Astrocyte (in vitro differentiated cells and primary cell): ENCODE results near the gene TENM4. TPM values are rescaled to one million over a fixed set of nuclear protein-coding genes. Genes with fewer than 3 reads are reported as not detected.

Experiments used
- DNase-seq: peaks from one replicate; pipeline ENCODE4 v3.0.0-alpha.2; 2010; ENCODE audit warnings: low read depth
- FAIRE-seq: peaks from 2 replicates; lab custom pipeline; 2011; peaks lifted over from hg19 to GRCh38; lab: Jason Lieb, UNC
- H2AFZ ChIP-seq: 2 replicates; pipeline ENCODE4 v1.6.0; 2012; ENCODE audit warnings: low read depth, low read length, inconsistent platforms
- H3K27ac ChIP-seq: 2 replicates; pipeline ENCODE4 v1.5.1; 2011; ENCODE audit warnings: low read depth, low read length, inconsistent platforms
- H3K27me3 ChIP-seq: 2 replicates; pipeline ENCODE4 v1.6.0; 2011; ENCODE audit warnings: low read length, inconsistent platforms; ENCODE audit not compliant: insufficient read depth
- H3K36me3 ChIP-seq: 2 replicates; pipeline ENCODE4 v1.5.1; 2011; ENCODE audit warnings: low read length, inconsistent platforms; ENCODE audit not compliant: insufficient read depth
- H3K4me1 ChIP-seq: 2 replicates; pipeline ENCODE4 v1.5.1; 2011; ENCODE audit warnings: low read length, inconsistent platforms; ENCODE audit not compliant: insufficient read depth
- H3K4me2 ChIP-seq: 2 replicates; pipeline ENCODE4 v1.6.0; 2012; ENCODE audit warnings: low read length, inconsistent platforms
- H3K4me3 ChIP-seq: 2 replicates; pipeline ENCODE4 v1.5.1; 2011; ENCODE audit warnings: low read depth, mild to moderate bottlenecking, low read length, inconsistent platforms; ENCODE audit not compliant: insufficient read depth
- H3K79me2 ChIP-seq: 2 replicates; pipeline ENCODE4 v1.6.0; 2012; ENCODE audit warnings: mild to moderate bottlenecking, low read length, inconsistent platforms; ENCODE audit not compliant: insufficient read depth
- H3K9ac ChIP-seq: 2 replicates; pipeline ENCODE4 v1.6.0; 2012; ENCODE audit warnings: mild to moderate bottlenecking, low read length, inconsistent platforms
- H3K9me3 ChIP-seq: 2 replicates; pipeline ENCODE4 v1.5.1; 2012; ENCODE audit warnings: low read depth, mild to moderate bottlenecking, low read length, inconsistent platforms; ENCODE audit not compliant: insufficient read depth
- H4K20me1 ChIP-seq: 2 replicates; pipeline ENCODE4 v1.6.0; 2012; ENCODE audit warnings: low read length, inconsistent platforms; ENCODE audit not compliant: insufficient read depth
- H3K27ac Mint-ChIP-seq: one replicate; pipeline ENCODE4 v1.8.0; 2021; ENCODE audit warnings: mild to moderate bottlenecking, mixed read lengths; ENCODE audit not compliant: unreplicated experiment
- H3K27me3 Mint-ChIP-seq: one replicate; pipeline ENCODE4 v1.8.0; 2021; ENCODE audit warnings: low read depth, mixed read lengths; ENCODE audit not compliant: unreplicated experiment
- H3K36me3 Mint-ChIP-seq: one replicate; pipeline ENCODE4 v1.8.0; 2021; ENCODE audit warnings: low read depth, mixed read lengths; ENCODE audit not compliant: unreplicated experiment
- H3K4me1 Mint-ChIP-seq: one replicate; pipeline ENCODE4 v1.8.0; 2021; ENCODE audit warnings: low read depth, mixed read lengths; ENCODE audit not compliant: unreplicated experiment
- H3K4me3 Mint-ChIP-seq: one replicate; pipeline ENCODE4 v1.8.0; 2021; ENCODE audit warnings: mild to moderate bottlenecking, moderate library complexity, mixed read lengths; ENCODE audit not compliant: unreplicated experiment
- H3K9me3 Mint-ChIP-seq: one replicate; pipeline ENCODE4 v1.8.0; 2021; ENCODE audit warnings: mild to moderate bottlenecking, mixed read lengths; ENCODE audit not compliant: unreplicated experiment
- EZH2 ChIP-seq: IDR thresholded peaks from 2 replicates; pipeline ENCODE4 v1.6.1; 2012; ENCODE audit warnings: mild to moderate bottlenecking, low read length, inconsistent platforms; ENCODE audit not compliant: insufficient read depth
- total RNA-seq: library from RNA; stranded (reverse); gene quantifications from 2 replicates; pipeline ENCODE4 v1.2.1, GENCODE V29; 2021
- TF ChIP-seq, protein P1 (sequence below): IDR thresholded peaks from 2 replicates; pipeline ENCODE4 v1.5.1; 2011; ENCODE audit warnings: low read depth, mild to moderate bottlenecking, inconsistent platforms, low read length, moderate library complexity; ENCODE audit not compliant: insufficient read depth

Gene TENM4
- total RNA-seq, 1 donor from 2014 or later, result 7.5 TPM

DNA sequence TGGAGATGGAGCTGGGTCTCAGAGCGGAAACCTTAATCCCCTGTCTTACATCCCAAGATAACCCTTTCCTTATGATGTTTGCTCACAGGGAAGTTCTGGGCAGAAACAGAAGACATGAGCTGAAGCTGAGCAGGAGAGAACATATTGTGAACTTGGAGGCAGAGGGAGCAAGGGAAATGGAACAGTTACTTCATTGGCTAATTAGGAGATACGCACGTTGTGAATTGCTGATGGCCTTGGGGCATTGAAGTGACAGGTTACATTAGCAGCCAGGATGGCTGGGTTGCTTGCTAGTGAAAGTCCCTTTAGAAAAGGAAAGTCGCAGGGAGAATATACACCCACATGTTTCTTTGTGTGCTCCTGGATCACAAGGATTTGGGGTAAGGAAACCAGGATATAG is 48.7 kb downstream of the TENM4 start:
- H4K20me1 ChIP-seq, result no peaks in the 10 kb centered on the region
- no peaks in the 10 kb centered on the region for H3K9me3 ChIP-seq
- no peak overlapping the region for H3K9ac ChIP-seq
- H3K36me3 Mint-ChIP-seq, result no peaks in the 10 kb centered on the region
- H3K79me2 ChIP-seq, result no peaks in the 10 kb centered on the region
- H3K4me3 ChIP-seq, result no peak overlapping the region
- H3K27ac ChIP-seq, result no peak overlapping the region
- H3K4me2 ChIP-seq, result no peak overlapping the region
- H3K36me3 ChIP-seq, result no peaks in the 10 kb centered on the region
- H3K4me1 ChIP-seq, result peaks cover 16% of the 10 kb centered on the region
- H3K4me1 Mint-ChIP-seq, result peaks cover 11% of the 10 kb centered on the region
- H3K27me3 Mint-ChIP-seq, result peaks cover 13% of the 10 kb centered on the region
- DNase-seq, result no peak
- peaks cover 1% of the 10 kb centered on the region for H3K9me3 Mint-ChIP-seq
- TF ChIP-seq, protein P1, sequence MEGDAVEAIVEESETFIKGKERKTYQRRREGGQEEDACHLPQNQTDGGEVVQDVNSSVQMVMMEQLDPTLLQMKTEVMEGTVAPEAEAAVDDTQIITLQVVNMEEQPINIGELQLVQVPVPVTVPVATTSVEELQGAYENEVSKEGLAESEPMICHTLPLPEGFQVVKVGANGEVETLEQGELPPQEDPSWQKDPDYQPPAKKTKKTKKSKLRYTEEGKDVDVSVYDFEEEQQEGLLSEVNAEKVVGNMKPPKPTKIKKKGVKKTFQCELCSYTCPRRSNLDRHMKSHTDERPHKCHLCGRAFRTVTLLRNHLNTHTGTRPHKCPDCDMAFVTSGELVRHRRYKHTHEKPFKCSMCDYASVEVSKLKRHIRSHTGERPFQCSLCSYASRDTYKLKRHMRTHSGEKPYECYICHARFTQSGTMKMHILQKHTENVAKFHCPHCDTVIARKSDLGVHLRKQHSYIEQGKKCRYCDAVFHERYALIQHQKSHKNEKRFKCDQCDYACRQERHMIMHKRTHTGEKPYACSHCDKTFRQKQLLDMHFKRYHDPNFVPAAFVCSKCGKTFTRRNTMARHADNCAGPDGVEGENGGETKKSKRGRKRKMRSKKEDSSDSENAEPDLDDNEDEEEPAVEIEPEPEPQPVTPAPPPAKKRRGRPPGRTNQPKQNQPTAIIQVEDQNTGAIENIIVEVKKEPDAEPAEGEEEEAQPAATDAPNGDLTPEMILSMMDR, result no peak
- TF ChIP-seq EZH2, result no peak
- H2AFZ ChIP-seq, result no peak overlapping the region
- H3K4me3 Mint-ChIP-seq, result no peak overlapping the region
- no peaks in the 10 kb centered on the region for H3K27me3 ChIP-seq
- H3K27ac Mint-ChIP-seq, result no peak overlapping the region
- no peak for FAIRE-seq

DNA sequence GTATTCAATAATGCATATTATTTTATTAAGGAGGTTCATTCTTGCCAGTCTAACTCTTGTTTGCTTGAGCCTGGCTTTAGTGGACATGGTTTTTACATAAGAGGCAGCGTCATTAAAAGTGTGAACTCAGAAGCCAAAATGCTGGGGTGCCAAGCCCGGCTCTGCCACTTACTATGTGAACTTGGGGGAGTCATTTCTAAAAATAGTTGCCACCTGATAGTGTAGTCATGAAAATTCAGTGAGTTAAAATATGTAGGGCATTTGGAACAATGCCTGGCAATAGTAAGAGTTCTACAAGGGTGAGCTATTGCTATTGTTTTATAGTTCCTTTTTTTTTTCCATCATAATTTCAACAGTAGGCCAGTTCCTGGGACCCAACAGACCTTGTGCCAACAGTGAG is 49.9 kb downstream of the TENM4 start:
- Histone ChIP-seq H3K79me2 (peaks cover 4% of the 10 kb centered on the region), H3K4me2 (no peak overlapping the region), H3K4me3 (no peak overlapping the region), H4K20me1 (no peaks in the 10 kb centered on the region), H3K4me1 (peaks cover 6% of the 10 kb centered on the region), H2AFZ (no peak overlapping the region), H3K9ac (no peak overlapping the region), H3K9me3 (no peaks in the 10 kb centered on the region), H3K27ac (no peak overlapping the region), H3K36me3 (no peaks in the 10 kb centered on the region), H3K27me3 (no peaks in the 10 kb centered on the region)
- DNase-seq (peak; percentile 49), FAIRE-seq (no peak)
- H3K4me1 Mint-ChIP-seq, result peaks cover 3% of the 10 kb centered on the region
- H3K9me3 Mint-ChIP-seq, result peaks cover 1% of the 10 kb centered on the region
- peaks cover 13% of the 10 kb centered on the region for H3K27me3 Mint-ChIP-seq
- no peaks in the 10 kb centered on the region for H3K36me3 Mint-ChIP-seq
- no peak overlapping the region for H3K27ac Mint-ChIP-seq
- TF ChIP-seq, protein P1, result no peak
- TF ChIP-seq EZH2, result no peak
- H3K4me3 Mint-ChIP-seq, result no peak overlapping the region

DNA sequence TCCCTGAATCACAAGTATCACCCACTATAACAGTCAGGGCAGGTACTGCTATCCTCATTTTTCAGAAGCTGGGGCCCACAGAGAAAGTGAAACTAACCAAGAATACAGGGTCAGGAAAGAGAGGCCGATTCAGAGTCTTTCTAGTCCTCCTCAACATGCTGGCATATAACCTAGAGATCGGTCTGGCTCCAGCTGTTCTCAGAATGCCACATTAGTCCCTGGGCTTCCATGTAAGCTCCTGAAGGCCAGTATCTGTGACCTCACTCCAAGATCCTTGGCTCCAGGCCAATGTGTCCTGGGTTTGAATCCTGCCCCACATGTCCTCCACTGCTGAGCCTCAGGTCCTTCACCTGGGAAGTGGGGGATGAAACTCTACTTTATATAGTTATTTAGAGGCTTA is 50.4 kb downstream of the TENM4 start:
- H3K4me3 ChIP-seq, result no peak overlapping the region
- no peak overlapping the region for H3K4me3 Mint-ChIP-seq
- no peak overlapping the region for H3K27ac ChIP-seq
- TF ChIP-seq, protein P1, result no peak
- TF ChIP-seq EZH2, result no peak
- peaks cover 13% of the 10 kb centered on the region for H3K27me3 Mint-ChIP-seq
- no peak overlapping the region for H3K27ac Mint-ChIP-seq
- FAIRE-seq (no peak), DNase-seq (no peak)
- H3K27me3 ChIP-seq, result no peaks in the 10 kb centered on the region
- H3K9me3 Mint-ChIP-seq, result peaks cover 1% of the 10 kb centered on the region
- H3K4me2 ChIP-seq, result no peak overlapping the region
- peaks cover 6% of the 10 kb centered on the region for H3K4me1 ChIP-seq
- H3K36me3 ChIP-seq, result no peaks in the 10 kb centered on the region
- H3K4me1 Mint-ChIP-seq, result peaks cover 3% of the 10 kb centered on the region
- no peaks in the 10 kb centered on the region for H3K36me3 Mint-ChIP-seq
- H3K9me3 ChIP-seq, result no peaks in the 10 kb centered on the region
- no peaks in the 10 kb centered on the region for H4K20me1 ChIP-seq
- H2AFZ ChIP-seq, result no peak overlapping the region
- H3K9ac ChIP-seq, result no peak overlapping the region
- peaks cover 7% of the 10 kb centered on the region for H3K79me2 ChIP-seq
